ENCODE results near the gene PDZD4. TPM values are rescaled to one million over a fixed set of nuclear protein-coding genes. Genes with fewer than 3 reads are reported as not detected.

PDZD4 gene
- total RNA-seq, 4 donors from 2014 or later: 3.2 to 7.0 (median 4.5) TPM

DNA sequence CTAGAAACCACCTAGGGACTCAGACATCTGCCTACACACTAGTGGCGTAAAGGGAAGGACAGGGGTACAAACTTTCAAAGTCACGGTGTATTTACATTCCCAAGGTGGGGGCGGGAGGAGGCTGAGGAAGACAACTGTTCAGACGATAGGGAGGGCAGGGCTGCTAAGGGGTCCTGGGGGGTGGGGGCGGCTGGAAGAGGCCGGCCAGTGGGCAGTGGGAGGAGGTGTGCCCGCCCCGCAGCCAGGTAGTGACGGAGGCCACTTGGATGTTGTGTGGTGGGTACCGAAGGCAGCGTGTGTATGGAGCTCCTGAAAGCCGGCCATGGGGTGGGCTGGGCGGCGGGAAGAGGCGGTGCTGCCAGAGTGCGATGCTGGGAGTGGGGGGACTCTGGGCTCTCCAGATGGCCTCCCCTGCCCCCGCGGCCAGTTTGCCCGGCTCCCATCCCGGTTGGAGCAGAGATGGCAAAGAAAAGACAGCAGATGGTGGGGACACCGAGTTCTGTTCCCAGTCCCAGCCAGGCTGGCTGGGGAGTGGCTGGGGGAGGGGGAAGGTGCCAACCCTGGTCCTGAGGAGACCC, 31.5 kb upstream of the PDZD4 start:
- Histone ChIP-seq H3K9me3 (no peaks in the 10 kb centered on the region), H3K27me3 (no peaks in the 10 kb centered on the region), H3K4me3 (replicated peaks in 1 of 3) (no peak overlapping the region), H3K27ac (no peak overlapping the region), H3K4me1 (no peaks in the 10 kb centered on the region), H3K36me3 (no peaks in the 10 kb centered on the region)
- TF ChIP-seq, protein P1, sequence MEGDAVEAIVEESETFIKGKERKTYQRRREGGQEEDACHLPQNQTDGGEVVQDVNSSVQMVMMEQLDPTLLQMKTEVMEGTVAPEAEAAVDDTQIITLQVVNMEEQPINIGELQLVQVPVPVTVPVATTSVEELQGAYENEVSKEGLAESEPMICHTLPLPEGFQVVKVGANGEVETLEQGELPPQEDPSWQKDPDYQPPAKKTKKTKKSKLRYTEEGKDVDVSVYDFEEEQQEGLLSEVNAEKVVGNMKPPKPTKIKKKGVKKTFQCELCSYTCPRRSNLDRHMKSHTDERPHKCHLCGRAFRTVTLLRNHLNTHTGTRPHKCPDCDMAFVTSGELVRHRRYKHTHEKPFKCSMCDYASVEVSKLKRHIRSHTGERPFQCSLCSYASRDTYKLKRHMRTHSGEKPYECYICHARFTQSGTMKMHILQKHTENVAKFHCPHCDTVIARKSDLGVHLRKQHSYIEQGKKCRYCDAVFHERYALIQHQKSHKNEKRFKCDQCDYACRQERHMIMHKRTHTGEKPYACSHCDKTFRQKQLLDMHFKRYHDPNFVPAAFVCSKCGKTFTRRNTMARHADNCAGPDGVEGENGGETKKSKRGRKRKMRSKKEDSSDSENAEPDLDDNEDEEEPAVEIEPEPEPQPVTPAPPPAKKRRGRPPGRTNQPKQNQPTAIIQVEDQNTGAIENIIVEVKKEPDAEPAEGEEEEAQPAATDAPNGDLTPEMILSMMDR (IDR thresholded peaks at IDR 0.05): no peak
- no peak for TF ChIP-seq POLR2A (IDR thresholded peaks at IDR 0.05)
- WGBS, 2 donors: 79 to 89% methylated on average over 2 to 18 of the region's 21 CpGs
- intact Hi-C loops (cut with DNase I): no loop called here
- no peak for DNase-seq

DNA sequence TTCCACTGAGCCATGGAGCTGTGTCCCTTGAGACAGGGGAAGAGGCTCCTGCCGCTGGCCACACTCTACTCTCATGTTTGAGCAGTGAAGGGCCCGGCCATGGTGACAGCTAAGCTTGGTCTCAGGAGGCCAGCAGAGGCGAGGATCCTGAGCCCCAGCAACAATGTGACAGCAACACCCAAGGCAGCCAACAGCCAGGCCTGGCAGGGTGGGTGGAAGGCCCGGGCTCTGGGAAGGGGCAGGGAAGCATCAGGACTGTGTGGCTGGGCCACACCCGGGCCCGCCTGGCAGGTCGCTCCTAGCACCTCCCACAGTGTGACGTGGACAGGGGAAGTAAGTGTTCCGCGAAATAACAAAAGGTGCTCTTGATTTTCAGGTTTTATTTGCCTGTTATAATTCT, 30.8 kb upstream of the PDZD4 start:
- intact Hi-C loops (cut with DNase I): no loop called here
- Histone ChIP-seq H3K9me3 (no peaks in the 10 kb centered on the region), H3K36me3 (no peaks in the 10 kb centered on the region), H3K4me1 (no peaks in the 10 kb centered on the region), H3K4me3 (replicated peaks in 1 of 3) (no peak overlapping the region), H3K27me3 (no peaks in the 10 kb centered on the region), H3K27ac (no peak overlapping the region)
- 70 to 90% methylated on average over 3 to 4 of the region's 10 CpGs for WGBS, 2 donors
- DNase-seq: no peak
- TF ChIP-seq POLR2A (IDR thresholded peaks at IDR 0.05): no peak
- TF ChIP-seq, protein P1 (IDR thresholded peaks at IDR 0.05): no peak

DNA sequence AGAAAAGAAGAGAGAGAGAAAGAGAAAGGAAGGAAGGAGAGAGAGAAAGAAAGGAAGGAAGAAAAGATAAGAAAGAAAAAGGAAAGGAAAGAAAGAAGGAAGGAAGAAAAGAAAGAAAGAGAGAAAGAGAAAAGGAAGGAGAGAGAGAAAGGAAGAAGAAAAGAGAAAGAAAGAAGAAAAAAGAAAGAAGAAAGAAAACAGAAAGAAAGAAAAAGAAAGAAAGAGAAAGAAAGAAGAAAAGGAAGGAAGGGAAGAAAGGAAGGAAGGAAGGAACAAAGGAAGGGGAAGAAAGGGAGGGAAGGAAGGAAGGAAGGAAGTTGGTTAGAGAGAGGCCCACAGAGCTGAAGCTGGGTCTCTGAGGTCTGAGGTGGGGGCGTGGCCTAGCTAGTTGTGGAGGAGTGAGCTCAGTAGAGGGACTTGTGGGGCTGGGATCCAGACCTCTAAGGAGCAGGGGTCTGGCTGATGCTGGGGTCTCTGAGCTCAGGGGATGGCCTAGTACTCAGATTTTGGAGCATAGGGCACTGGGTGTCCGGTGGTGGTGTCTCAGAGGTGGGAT, 27.1 kb upstream of the PDZD4 start:
- H3K9me3 ChIP-seq: no peaks in the 10 kb centered on the region
- WGBS, 2 donors: 81 to 87% methylated on average over 1 to 2 of the region's 2 CpGs
- no peaks in the 10 kb centered on the region for H3K36me3 ChIP-seq
- H3K4me3 ChIP-seq (replicated peaks in 1 of 3): no peak overlapping the region
- DNase-seq: no peak
- intact Hi-C loops (cut with DNase I): no loop called here
- H3K27ac ChIP-seq: no peak overlapping the region
- H3K27me3 ChIP-seq: no peaks in the 10 kb centered on the region
- no peak for TF ChIP-seq POLR2A (IDR thresholded peaks at IDR 0.05)
- TF ChIP-seq, protein P1 (IDR thresholded peaks at IDR 0.05): no peak
- no peaks in the 10 kb centered on the region for H3K4me1 ChIP-seq

DNA sequence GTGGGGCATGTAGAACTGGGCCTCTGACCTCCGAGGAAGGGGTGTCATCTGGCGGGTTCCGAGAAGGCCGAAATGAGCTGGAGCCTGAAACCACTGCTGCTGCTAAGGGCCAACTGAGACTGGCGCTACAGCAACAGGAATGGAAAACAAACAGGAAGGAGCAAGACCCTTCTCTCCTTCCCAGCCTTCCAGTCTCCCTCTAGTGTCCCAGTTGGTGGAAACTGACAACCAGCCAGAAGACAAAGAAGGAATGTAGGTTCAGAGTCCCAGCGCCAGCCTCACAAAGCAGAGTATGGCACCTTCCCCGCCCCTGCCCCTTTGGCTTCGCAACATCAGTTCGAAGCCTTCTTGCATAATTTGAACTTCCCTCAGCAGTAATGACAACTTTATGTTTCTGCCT, 24.4 kb upstream of the PDZD4 start:
- no peaks in the 10 kb centered on the region for H3K36me3 ChIP-seq
- no peaks in the 10 kb centered on the region for H3K9me3 ChIP-seq
- H3K4me1 ChIP-seq: no peaks in the 10 kb centered on the region
- WGBS, 2 donors: 84 to 89% methylated on average over 4 to 8 of the region's 9 CpGs
- DNase-seq: no peak
- H3K4me3 ChIP-seq (replicated peaks in 1 of 3): no peak overlapping the region
- H3K27ac ChIP-seq: no peak overlapping the region
- no peaks in the 10 kb centered on the region for H3K27me3 ChIP-seq
- intact Hi-C loops (cut with DNase I): no loop called here
- TF ChIP-seq, protein P1 (IDR thresholded peaks at IDR 0.05): no peak
- TF ChIP-seq POLR2A (IDR thresholded peaks at IDR 0.05): no peak

DNA sequence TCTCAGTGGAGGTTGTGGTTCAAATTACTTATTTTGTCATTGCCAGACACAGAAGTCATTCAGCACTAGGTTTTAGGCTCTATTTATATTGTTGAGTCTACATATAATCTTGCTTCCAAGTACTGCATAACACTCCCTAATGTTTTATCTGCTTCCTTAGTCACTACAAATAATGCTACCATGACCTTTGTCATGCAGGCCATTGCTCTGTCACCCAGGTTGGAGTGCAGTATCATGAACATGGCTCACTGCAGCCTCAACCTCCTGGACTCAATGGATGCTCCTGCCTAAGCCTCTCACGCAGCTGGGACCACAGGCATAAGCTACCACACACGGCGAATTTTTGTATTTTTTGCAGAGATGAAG, 23.5 kb upstream of the PDZD4 start:
- no peaks in the 10 kb centered on the region for H3K4me1 ChIP-seq
- no peaks in the 10 kb centered on the region for H3K36me3 ChIP-seq
- no peak overlapping the region for H3K27ac ChIP-seq
- intact Hi-C loops (cut with DNase I): no loop called here
- 81 to 93% methylated on average over 3 of the region's 3 CpGs for WGBS, 2 donors
- no peak for TF ChIP-seq POLR2A (IDR thresholded peaks at IDR 0.05)
- TF ChIP-seq, protein P1 (IDR thresholded peaks at IDR 0.05): no peak
- no peaks in the 10 kb centered on the region for H3K9me3 ChIP-seq
- no peaks in the 10 kb centered on the region for H3K27me3 ChIP-seq
- H3K4me3 ChIP-seq (replicated peaks in 1 of 3): no peak overlapping the region
- no peak for DNase-seq

Measured in thyroid gland (tissue), 4 donors.